Peyer's patch (tissue), 4 donors: ENCODE results near the gene TMC5.

Experiments used
- POLR2A ChIP-seq, 2 donors: fragments of 450-650 bp; IDR thresholded peaks; one replicate each; pipeline ENCODE4 v1.5.1; 2017; ENCODE audit warnings: antibody characterized with exemption in 2 of 2, mild to moderate bottlenecking in 2 of 2, moderate library complexity in 2 of 2
- TF ChIP-seq, protein P1 (sequence below), 6 experiments: fragments of 450-650 bp in 4 of 6; fragments of 200-600 bp in 2 of 6; sonication (generic) in 1 of 6; IDR thresholded peaks; one replicate each; pipeline ENCODE4 v1.5.1; 2017 to 2019; ENCODE audit warnings: antibody characterized with exemption in 6 of 6, mild to moderate bottlenecking in 3 of 6, moderate library complexity in 1 of 6

DNA sequence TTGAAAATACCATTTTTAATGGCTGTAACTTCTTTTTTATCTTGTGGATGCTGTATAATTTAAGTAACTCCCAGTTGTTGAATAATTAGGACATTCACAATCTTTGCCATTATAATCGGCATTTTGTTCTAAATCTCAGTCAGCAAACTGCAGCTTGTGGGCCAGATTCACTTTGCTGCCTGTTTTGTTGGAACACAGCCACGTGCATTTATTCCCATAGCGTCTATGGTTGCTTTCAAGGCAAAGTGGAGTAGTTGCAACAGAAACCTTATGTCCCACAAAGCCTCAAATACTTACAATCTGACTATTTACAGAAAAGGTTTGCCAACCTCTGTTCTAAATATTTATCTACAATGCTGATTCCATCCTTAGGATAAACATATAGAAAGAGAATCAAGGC lies 39.2 kb upstream of the TMC5 start:
- TF ChIP-seq, protein P1, sequence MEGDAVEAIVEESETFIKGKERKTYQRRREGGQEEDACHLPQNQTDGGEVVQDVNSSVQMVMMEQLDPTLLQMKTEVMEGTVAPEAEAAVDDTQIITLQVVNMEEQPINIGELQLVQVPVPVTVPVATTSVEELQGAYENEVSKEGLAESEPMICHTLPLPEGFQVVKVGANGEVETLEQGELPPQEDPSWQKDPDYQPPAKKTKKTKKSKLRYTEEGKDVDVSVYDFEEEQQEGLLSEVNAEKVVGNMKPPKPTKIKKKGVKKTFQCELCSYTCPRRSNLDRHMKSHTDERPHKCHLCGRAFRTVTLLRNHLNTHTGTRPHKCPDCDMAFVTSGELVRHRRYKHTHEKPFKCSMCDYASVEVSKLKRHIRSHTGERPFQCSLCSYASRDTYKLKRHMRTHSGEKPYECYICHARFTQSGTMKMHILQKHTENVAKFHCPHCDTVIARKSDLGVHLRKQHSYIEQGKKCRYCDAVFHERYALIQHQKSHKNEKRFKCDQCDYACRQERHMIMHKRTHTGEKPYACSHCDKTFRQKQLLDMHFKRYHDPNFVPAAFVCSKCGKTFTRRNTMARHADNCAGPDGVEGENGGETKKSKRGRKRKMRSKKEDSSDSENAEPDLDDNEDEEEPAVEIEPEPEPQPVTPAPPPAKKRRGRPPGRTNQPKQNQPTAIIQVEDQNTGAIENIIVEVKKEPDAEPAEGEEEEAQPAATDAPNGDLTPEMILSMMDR (IDR thresholded peaks at IDR 0.05), result no peak
- no peak for TF ChIP-seq POLR2A (IDR thresholded peaks at IDR 0.05)
